ENCODE data around the gene NTM.

The NTM gene

DNA sequence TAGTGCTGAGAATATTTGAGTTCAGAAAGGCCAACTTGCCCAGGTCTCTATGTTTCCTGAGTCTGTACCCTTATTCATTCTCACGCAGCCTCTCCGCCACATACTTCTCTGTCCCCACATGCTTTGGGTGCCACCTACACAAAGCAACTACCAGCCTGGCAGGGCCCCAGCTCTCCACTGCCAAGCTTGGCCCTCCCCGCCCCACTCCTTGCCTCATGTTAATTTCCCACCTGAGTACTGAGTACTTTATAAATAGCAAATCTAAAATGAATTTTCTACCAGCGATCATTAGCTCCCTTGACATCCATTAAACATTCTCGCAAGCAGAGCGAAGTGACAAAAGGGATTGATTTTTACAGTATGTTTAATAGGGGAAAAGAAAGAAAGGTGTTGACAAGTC lies 20.8 kb downstream of the NTM start:
- H3K27ac ChIP-seq, result no peak overlapping the region; the same call in 1 of the 2 replicates
- TF ChIP-seq, protein P1, sequence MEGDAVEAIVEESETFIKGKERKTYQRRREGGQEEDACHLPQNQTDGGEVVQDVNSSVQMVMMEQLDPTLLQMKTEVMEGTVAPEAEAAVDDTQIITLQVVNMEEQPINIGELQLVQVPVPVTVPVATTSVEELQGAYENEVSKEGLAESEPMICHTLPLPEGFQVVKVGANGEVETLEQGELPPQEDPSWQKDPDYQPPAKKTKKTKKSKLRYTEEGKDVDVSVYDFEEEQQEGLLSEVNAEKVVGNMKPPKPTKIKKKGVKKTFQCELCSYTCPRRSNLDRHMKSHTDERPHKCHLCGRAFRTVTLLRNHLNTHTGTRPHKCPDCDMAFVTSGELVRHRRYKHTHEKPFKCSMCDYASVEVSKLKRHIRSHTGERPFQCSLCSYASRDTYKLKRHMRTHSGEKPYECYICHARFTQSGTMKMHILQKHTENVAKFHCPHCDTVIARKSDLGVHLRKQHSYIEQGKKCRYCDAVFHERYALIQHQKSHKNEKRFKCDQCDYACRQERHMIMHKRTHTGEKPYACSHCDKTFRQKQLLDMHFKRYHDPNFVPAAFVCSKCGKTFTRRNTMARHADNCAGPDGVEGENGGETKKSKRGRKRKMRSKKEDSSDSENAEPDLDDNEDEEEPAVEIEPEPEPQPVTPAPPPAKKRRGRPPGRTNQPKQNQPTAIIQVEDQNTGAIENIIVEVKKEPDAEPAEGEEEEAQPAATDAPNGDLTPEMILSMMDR (conservative IDR thresholded peaks at IDR 0.05), result no peak

DNA sequence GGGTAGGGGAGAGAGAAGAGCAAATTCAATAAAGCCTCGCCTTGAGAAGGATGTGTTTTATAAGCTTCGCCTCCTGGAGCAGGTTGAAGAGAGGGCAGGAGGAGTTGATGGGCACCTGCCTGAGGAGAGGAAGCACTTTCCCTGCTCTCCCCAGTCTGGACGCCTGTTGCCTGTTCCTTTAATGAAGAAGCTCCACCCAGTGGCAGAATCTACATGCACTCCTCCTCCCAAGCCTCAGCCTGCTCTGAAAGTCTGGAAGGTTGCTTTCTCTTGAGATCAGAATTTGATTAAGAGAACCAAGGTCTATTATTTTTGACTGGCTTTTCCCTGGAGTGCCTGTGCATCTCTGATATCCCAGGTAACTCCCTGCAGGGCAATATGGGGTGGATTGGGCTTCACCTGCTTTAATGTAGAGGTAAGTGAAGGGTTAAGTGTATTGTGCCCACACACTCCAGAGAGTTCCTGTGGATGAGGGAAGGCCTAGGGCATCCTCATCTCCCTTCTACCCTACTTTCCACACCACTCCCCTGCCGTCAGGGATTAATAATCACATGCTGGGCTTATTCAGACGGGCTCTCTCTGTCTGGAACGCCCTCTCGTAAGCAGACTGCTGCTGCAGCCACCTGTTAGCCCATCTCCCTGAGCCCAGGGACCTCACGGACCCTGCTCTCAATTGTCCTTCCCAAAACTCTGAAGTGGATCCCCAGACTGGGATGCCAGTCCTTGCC lies 22.3 kb downstream of the NTM start:
- peak overlapping the region; percentile 35; the same call in 1 of the 2 replicates for H3K27ac ChIP-seq
- TF ChIP-seq, protein P1 (conservative IDR thresholded peaks at IDR 0.05), result peak; percentile 39

DNA sequence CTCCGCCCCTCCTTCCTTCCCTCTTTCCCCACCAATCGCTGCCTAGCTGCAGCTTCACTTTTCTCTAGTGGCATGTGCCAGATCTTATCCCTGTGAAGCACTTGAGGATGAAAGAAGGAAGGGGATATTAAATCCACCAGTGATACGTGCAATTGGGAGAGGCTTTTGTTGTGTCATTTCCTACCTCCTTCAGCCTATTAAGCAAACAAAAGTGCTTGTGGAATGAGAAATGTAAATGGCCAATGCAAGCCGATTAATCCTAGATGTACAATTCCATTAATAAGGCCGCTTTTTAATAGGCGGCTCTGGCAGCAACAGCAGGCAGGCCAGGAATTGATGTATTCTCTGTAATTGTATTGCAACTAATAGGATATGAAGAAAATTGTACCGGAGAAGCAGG lies 23.3 kb downstream of the NTM start:
- TF ChIP-seq, protein P1 (conservative IDR thresholded peaks at IDR 0.05), result no peak
- H3K27ac ChIP-seq, result no peak overlapping the region

DNA sequence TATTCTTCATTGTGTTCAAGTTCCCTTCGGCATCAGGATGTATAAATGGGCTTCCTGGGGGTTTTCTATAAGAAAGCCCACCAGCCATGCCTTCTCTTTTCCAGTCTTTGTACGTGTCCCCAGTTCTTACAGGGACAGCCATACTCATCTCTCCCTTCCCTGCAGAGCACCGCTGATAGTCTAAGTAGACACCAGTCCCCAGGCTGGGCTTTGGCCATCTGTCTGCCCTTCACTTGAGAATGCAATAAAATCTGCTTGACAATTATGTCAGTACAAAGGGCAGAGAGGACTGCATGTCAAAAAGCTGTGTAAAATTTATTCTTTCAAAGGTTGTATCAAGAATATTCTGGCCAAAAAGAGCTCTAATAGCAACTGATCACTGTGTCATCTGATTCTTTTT lies 27.3 kb downstream of the NTM start:
- TF ChIP-seq, protein P1 (conservative IDR thresholded peaks at IDR 0.05), result no peak

DNA sequence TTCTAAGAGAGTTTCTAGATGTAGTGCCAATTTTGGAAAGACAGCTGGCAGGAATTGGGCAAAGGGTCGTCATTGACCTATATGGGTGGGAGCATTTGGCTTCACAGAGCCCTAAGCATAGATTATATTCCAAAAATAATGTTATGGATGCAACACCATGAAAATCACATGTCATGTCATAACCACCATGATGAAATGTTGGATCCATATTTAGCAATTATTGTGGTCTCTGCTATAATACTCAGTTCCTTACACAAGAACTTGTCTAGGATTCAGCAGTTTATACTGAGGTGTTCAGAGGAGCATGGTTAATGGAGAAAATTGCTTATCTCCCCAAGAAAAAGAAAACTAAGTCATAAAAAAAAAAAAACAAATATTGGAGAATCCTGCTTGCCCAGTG lies 31.6 kb downstream of the NTM start:
- TF ChIP-seq, protein P1 (conservative IDR thresholded peaks at IDR 0.05), result no peak
- no peak overlapping the region for H3K27ac ChIP-seq

More for the DNA sequence above, 27.3 kb downstream of the NTM start:
- H3K27ac ChIP-seq, result no peak overlapping the region

DNA sequence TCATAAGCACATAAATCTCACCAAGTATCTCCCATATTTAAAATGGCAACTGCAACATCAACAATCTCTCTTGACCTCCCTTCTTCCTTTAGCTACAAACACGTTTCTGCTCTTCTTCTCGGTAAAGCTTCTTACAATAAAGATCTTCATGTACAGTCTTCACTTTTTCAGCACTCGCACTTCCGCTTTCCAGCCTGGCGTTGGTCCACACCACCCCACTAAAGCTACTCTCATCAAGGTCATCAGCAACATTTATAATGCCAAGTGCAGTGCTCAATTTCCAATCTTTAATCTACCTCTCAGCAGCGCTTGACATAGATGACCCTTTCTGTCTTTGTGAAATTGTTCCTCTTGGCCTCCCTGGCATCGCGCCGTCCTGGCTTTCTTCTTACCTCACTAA lies 33.6 kb downstream of the NTM start:
- TF ChIP-seq, protein P1 (conservative IDR thresholded peaks at IDR 0.05), result no peak
- H3K27ac ChIP-seq, result peak overlapping the region; percentile 98

DNA sequence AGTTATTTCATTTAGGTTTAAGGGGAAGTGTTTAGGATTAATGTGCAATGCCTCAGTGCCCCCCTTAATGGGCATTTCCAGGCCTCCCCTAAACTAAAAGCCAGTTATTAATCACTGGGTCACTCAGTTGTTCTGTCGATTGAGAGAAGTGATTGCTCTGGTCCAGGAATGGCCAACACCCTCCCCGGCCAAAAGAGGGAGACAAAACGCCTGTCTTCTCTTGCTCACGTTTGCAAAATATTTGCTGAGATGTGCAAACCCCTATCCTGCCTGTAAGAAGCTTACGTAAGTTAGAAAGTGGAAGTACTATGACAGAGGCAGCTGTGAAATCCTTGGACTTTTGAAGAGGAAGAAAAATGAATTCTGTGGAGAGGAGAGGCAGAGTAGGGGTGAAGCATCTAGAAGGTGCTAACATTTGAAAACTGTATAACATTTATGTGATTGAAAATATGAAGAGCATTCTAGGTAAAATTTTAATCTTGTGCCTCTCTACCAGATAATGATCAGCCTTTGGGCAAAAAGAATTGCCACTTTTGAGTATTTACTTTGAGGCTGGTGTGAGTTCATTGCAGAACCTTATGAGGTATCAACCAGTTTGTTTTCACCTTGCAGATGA lies 37.7 kb downstream of the NTM start:
- peak overlapping the region; percentile 98 for H3K27ac ChIP-seq
- TF ChIP-seq, protein P1 (conservative IDR thresholded peaks at IDR 0.05), result peak; percentile 62

Data from VCaP (cell line).